ENCODE results near the gene SH3PXD2A.

Gene SH3PXD2A

GRCh38 chr10:103569896-103570295 is 285.5 kb downstream of the SH3PXD2A start:
- no peak for TF ChIP-seq ZNF768 (tag by site-specific recombination; IDR thresholded peaks at IDR 0.05)
- TF ChIP-seq ZBTB26 (tag by site-specific recombination; optimal IDR thresholded peaks at IDR 0.05) = no peak
- TF ChIP-seq ZNF341 (tag by site-specific recombination; IDR thresholded peaks at IDR 0.05; ENCODE audit: low read depth) = no peak
- TF ChIP-seq WT1 (tag by site-specific recombination; IDR thresholded peaks at IDR 0.05) = no peak
- TF ChIP-seq TSHZ1 (tag by site-specific recombination; IDR thresholded peaks at IDR 0.05; ENCODE audit: borderline replicate concordance) = no peak
- TF ChIP-seq ZNF280D (tag by site-specific recombination; IDR thresholded peaks at IDR 0.05) = no peak
- TF ChIP-seq ZNF624 (tag by site-specific recombination; IDR thresholded peaks at IDR 0.05) = no peak
- TF ChIP-seq, protein P1, sequence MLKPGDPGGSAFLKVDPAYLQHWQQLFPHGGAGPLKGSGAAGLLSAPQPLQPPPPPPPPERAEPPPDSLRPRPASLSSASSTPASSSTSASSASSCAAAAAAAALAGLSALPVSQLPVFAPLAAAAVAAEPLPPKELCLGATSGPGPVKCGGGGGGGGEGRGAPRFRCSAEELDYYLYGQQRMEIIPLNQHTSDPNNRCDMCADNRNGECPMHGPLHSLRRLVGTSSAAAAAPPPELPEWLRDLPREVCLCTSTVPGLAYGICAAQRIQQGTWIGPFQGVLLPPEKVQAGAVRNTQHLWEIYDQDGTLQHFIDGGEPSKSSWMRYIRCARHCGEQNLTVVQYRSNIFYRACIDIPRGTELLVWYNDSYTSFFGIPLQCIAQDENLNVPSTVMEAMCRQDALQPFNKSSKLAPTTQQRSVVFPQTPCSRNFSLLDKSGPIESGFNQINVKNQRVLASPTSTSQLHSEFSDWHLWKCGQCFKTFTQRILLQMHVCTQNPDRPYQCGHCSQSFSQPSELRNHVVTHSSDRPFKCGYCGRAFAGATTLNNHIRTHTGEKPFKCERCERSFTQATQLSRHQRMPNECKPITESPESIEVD (tag by site-specific recombination; IDR thresholded peaks at IDR 0.05) = no peak
- no peak for TF ChIP-seq BCL11A (tag by site-specific recombination; IDR thresholded peaks at IDR 0.05; ENCODE audit: low read depth)
- TF ChIP-seq, protein P2, sequence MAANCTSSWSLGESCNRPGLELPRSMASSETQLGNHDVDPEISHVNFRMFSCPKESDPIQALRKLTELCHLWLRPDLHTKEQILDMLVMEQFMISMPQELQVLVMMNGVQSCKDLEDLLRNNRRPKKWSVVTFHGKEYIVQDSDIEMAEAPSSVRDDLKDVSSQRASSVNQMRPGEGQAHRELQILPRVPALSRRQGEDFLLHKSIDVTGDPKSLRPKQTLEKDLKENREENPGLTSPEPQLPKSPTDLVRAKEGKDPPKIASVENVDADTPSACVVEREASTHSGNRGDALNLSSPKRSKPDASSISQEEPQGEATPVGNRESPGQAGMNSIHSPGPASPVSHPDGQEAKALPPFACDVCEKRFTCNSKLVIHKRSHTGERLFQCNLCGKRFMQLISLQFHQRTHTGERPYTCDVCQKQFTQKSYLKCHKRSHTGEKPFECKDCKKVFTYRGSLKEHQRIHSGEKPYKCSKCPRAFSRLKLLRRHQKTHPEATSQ (tag by site-specific recombination; IDR thresholded peaks at IDR 0.05) = no peak
- TF ChIP-seq HOXA7 (CRISPR knock-in tag; IDR thresholded peaks at IDR 0.05; ENCODE audit: borderline replicate concordance) = no peak
- TF ChIP-seq ZNF114 (tag by site-specific recombination; IDR thresholded peaks at IDR 0.05) = no peak
- no peak for TF ChIP-seq ZNF24 (tag by site-specific recombination; IDR thresholded peaks at IDR 0.05)
- TF ChIP-seq ZNF488 (tag by site-specific recombination; IDR thresholded peaks at IDR 0.05) = no peak
- TF ChIP-seq, protein P3, sequence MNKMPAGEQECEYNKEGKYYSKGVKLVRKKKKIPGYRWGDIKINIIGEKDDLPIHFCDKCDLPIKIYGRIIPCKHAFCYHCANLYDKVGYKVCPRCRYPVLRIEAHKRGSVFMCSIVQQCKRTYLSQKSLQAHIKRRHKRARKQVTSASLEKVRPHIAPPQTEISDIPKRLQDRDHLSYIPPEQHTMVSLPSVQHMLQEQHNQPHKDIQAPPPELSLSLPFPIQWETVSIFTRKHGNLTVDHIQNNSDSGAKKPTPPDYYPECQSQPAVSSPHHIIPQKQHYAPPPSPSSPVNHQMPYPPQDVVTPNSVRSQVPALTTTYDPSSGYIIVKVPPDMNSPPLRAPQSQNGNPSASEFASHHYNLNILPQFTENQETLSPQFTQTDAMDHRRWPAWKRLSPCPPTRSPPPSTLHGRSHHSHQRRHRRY (tag by site-specific recombination; IDR thresholded peaks at IDR 0.05) = no peak
- no peak for TF ChIP-seq ZNF561 (tag by site-specific recombination; IDR thresholded peaks at IDR 0.05; ENCODE audit: borderline replicate concordance)
- TF ChIP-seq ZNF776 (tag by site-specific recombination; IDR thresholded peaks at IDR 0.05; ENCODE audit: borderline replicate concordance) = no peak
- Histone ChIP-seq H3K4me1 (ENCODE audit: control insufficient read depth, insufficient read depth, low read length) (no peaks in the 10 kb centered on the region), H3K36me3 (ENCODE audit: control insufficient read depth in 2 of 2, insufficient read depth in 1 of 2, low read length in 2 of 2) (no peaks in the 10 kb centered on the region), H3K4me3 (ENCODE audit: low read depth, low read length) (no peak overlapping the region), H3K9me3 (ENCODE audit: control insufficient read depth, insufficient read depth, low read depth, low read length) (no peaks in the 10 kb centered on the region), H3K27ac (ENCODE audit: extremely low read depth, low read depth, low read length) (no peak overlapping the region)
- POLR2A ChIA-PET = no interaction called here
- CTCF ChIA-PET = interaction anchor here (0.6 to 1.7 kb wide), 4 partner anchors 29 to 604 kb away, joined by 3 to 4 read pairs (median 4); no protein-coding TSS in a partner anchor
